Esophagus squamous epithelium (tissue), 4 donors: ENCODE results near the gene TSEN2.
"Not testable (repeated sequence)": the region's sequence is repeated elsewhere in the genome, so short reads cannot be mapped to it uniquely, and the experiment has no call there.

Source experiments
- POLR2A ChIP-seq, 4 donors: fragments of 450-650 bp; IDR thresholded peaks; one replicate each; pipeline ENCODE4 v1.6.1; 2017; ENCODE audit warnings: antibody characterized with exemption in 4 of 4, mild to moderate bottlenecking in 4 of 4, moderate library complexity in 3 of 4
- TF ChIP-seq, protein P1 (sequence below), 6 experiments: fragments of 450-650 bp in 4 of 6; fragments of 200-600 bp in 2 of 6; sonication (generic) in 2 of 6; IDR thresholded peaks; one replicate each; pipeline ENCODE4 v1.5.1; 2016 to 2019; ENCODE audit warnings: antibody characterized with exemption in 6 of 6, mild to moderate bottlenecking in 4 of 6, moderate library complexity in 4 of 6

DNA sequence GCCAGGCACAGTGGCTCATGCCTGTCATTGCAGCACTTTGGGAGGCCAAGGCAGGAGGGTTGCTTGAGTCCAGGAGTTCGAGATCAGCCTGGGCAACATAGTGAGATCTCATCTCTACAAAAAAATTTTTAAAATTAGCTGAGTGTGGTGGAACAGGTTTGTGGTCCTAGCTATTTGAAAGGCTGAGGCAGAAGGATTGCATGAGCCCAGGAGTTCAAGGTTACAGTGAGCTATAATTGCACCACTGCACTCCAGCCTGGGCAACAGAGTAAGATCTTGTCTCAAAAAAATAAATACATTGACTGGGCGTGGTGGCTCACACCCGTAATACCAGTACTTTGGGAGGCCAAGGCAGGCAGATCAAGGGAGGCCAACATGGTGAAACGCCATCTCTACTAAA lies 26.9 kb upstream of the TSEN2 start:
- TF ChIP-seq, protein P1, sequence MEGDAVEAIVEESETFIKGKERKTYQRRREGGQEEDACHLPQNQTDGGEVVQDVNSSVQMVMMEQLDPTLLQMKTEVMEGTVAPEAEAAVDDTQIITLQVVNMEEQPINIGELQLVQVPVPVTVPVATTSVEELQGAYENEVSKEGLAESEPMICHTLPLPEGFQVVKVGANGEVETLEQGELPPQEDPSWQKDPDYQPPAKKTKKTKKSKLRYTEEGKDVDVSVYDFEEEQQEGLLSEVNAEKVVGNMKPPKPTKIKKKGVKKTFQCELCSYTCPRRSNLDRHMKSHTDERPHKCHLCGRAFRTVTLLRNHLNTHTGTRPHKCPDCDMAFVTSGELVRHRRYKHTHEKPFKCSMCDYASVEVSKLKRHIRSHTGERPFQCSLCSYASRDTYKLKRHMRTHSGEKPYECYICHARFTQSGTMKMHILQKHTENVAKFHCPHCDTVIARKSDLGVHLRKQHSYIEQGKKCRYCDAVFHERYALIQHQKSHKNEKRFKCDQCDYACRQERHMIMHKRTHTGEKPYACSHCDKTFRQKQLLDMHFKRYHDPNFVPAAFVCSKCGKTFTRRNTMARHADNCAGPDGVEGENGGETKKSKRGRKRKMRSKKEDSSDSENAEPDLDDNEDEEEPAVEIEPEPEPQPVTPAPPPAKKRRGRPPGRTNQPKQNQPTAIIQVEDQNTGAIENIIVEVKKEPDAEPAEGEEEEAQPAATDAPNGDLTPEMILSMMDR (IDR thresholded peaks at IDR 0.05) = not testable (repeated sequence)
- TF ChIP-seq POLR2A (IDR thresholded peaks at IDR 0.05) = not testable (repeated sequence)
